Measurements from ENCODE around the gene EZR. TPM values are rescaled to one million over a fixed set of nuclear protein-coding genes. Genes with fewer than 3 reads are reported as not detected.
A peak's percentile ranks its signal among the peaks of the same experiment; 100 is the strongest.

EZR gene
- total RNA-seq, 2 donors from 2014 or later = 257 to 424 TPM

GRCh38 chr6:158752613-158753012 is 66.6 kb downstream of the EZR start:
- no peak for TF ChIP-seq CTCF (IDR thresholded peaks at IDR 0.05)
- DNase-seq = no peak
- Histone ChIP-seq H3K36me3 (no peaks in the 10 kb centered on the region), H3K4me3 (no peak overlapping the region), H3K4me1 (no peaks in the 10 kb centered on the region), H3K27me3 (no peaks in the 10 kb centered on the region), H3K9ac (ENCODE audit: low read depth in 2 of 2, low read length in 2 of 2) (no peak overlapping the region), H3K9me3 (no peaks in the 10 kb centered on the region), H3K27ac (no peak overlapping the region)
- intact Hi-C loops (cut with DNase I) = no loop called here

DNA sequence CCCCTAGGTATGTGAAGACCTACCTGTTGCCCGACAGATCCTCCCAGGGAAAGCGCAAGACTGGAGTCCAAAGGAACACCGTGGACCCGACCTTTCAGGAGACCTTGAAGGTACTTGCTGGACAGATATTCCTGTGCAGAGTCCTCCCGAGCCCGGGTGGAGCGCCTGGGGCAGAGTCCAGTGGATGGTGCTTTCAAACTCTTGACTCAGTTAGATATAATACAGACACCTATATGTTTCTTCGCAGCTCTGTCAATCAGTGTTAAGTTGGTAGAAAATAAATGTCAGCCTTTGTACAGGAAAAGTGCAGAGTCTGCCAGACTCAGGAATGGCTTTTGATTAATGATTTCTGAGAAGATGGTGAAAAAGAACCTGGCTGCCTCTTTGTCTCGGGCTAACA is 67.2 kb downstream of the EZR start:
- no peak overlapping the region for H3K4me3 ChIP-seq
- peak; percentile 62 for DNase-seq

GRCh38 chr6:158751224-158751623 is 67.9 kb downstream of the EZR start:
- no peak for DNase-seq
- Histone ChIP-seq H3K9me3 (no peaks in the 10 kb centered on the region), H3K4me3 (no peak overlapping the region), H3K27ac (no peak overlapping the region), H3K9ac (ENCODE audit: low read depth in 2 of 2, low read length in 2 of 2) (no peak overlapping the region), H3K4me1 (no peaks in the 10 kb centered on the region), H3K27me3 (no peaks in the 10 kb centered on the region), H3K36me3 (no peaks in the 10 kb centered on the region)
- intact Hi-C loops (cut with DNase I) = no loop called here
- no peak for TF ChIP-seq CTCF (IDR thresholded peaks at IDR 0.05)

More for the DNA sequence above, 67.2 kb downstream of the EZR start:
- Histone ChIP-seq H3K9me3 (no peaks in the 10 kb centered on the region), H3K36me3 (no peaks in the 10 kb centered on the region), H3K27me3 (no peaks in the 10 kb centered on the region), H3K27ac (no peak overlapping the region), H3K9ac (ENCODE audit: low read depth in 2 of 2, low read length in 2 of 2) (no peak overlapping the region), H3K4me1 (no peaks in the 10 kb centered on the region)
- intact Hi-C loops (cut with DNase I) = no loop called here
- no peak for TF ChIP-seq CTCF (IDR thresholded peaks at IDR 0.05)

GRCh38 chr6:158744986-158745430 is 74.2 kb downstream of the EZR start:
- no peak for DNase-seq
- Histone ChIP-seq H3K9me3 (no peaks in the 10 kb centered on the region), H3K27ac (no peak overlapping the region), H3K9ac (ENCODE audit: low read depth in 2 of 2, low read length in 2 of 2) (no peak overlapping the region), H3K4me1 (no peaks in the 10 kb centered on the region), H3K27me3 (no peaks in the 10 kb centered on the region), H3K36me3 (no peaks in the 10 kb centered on the region), H3K4me3 (no peak overlapping the region)
- TF ChIP-seq CTCF (IDR thresholded peaks at IDR 0.05) = no peak
- intact Hi-C loops (cut with DNase I) = no loop called here

DNA sequence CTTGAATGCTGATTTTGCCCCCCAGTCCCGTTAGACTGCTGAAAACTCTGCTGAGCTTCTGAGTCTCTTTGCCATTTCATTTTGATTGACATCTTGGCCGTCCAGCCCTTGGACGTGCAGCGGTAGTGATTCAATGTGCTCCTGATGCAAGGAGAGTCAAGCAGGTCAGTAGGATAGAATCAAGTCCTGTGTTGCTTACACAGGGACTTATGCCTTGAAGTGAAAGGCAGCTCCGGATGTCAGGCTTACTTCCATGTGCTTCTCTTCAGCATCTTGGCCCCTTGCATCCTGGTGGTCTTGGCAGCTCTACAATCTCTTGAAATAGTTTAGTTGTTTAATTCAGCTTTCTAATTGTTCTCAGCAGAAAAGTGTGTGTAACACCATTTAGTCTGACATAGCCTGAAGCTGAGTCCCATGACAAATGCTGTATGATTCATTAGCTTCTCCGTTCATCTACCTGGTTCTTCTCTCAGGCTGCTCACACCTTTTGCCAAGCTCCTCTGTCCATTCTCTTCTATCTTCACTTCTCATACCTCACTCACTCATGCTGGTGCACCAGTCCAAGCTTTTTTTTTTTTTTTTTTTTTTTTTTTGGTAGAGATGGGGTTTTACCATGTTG is 76.0 kb downstream of the EZR start:
- no peak overlapping the region for H3K27ac ChIP-seq
- no peaks in the 10 kb centered on the region for H3K9me3 ChIP-seq
- H3K9ac ChIP-seq (ENCODE audit: low read depth in 2 of 2, low read length in 2 of 2) = no peak overlapping the region
- H3K36me3 ChIP-seq = no peaks in the 10 kb centered on the region
- intact Hi-C loops (cut with DNase I) = no loop called here
- TF ChIP-seq CTCF (IDR thresholded peaks at IDR 0.05) = no peak
- H3K4me3 ChIP-seq = no peak overlapping the region
- DNase-seq = no peak
- no peaks in the 10 kb centered on the region for H3K27me3 ChIP-seq
- no peaks in the 10 kb centered on the region for H3K4me1 ChIP-seq

All from colonic mucosa (tissue), 4 donors.